ENCODE measurements around the gene KIAA0408. TPM values are rescaled to one million over a fixed set of nuclear protein-coding genes. Genes with fewer than 3 reads are reported as not detected.

Gene KIAA0408
- total RNA-seq, 4 donors from 2014 or later, result 19.1 to 41.5 (median 29.7) TPM

DNA sequence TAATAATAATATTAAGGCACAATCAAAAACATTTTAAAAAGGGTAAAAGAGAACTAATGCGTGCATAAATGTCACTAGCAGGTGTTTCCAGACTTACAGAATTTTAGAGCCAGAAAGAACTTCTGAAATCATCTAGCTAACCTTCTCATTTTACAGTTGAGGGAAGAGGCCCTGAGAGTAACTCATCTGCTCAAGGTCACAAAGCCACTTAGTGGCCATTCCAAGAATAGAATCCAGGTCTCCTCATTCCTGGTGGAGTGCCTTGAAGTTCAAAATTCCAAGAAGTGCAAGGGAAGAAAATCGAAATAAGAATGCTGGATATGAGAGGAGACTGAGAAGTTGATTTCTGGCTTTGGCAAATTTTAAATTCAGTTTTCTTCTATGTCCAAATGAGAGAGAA, 3.2 kb upstream of the KIAA0408 start:
- Histone ChIP-seq H3K36me3 (no peaks in the 10 kb centered on the region), H3K9me3 (no peaks in the 10 kb centered on the region), H3K4me3 (no peak overlapping the region), H3K4me1 (peaks cover 3 to 67% (median 53%) of the 10 kb centered on the region in 4 donors), H3K27ac (replicated peaks in 1 of 4) (peak overlapping the region; percentile 70 to 83 (median 76)), H3K27me3 (no peaks in the 10 kb centered on the region)
- no peak for TF ChIP-seq POLR2A (IDR thresholded peaks at IDR 0.05; ENCODE audit: low read depth)
- TF ChIP-seq, protein P1, sequence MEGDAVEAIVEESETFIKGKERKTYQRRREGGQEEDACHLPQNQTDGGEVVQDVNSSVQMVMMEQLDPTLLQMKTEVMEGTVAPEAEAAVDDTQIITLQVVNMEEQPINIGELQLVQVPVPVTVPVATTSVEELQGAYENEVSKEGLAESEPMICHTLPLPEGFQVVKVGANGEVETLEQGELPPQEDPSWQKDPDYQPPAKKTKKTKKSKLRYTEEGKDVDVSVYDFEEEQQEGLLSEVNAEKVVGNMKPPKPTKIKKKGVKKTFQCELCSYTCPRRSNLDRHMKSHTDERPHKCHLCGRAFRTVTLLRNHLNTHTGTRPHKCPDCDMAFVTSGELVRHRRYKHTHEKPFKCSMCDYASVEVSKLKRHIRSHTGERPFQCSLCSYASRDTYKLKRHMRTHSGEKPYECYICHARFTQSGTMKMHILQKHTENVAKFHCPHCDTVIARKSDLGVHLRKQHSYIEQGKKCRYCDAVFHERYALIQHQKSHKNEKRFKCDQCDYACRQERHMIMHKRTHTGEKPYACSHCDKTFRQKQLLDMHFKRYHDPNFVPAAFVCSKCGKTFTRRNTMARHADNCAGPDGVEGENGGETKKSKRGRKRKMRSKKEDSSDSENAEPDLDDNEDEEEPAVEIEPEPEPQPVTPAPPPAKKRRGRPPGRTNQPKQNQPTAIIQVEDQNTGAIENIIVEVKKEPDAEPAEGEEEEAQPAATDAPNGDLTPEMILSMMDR (IDR thresholded peaks at IDR 0.05), result peak in 2 of 3 experiments; percentile 9 to 16
- TF ChIP-seq EP300 (IDR thresholded peaks at IDR 0.05), result no peak
- TF ChIP-seq POLR2AphosphoS5 (IDR thresholded peaks at IDR 0.05), result no peak
- intact Hi-C loops (cut with DNase I), result loop anchor here (2.0 to 5.0 kb wide), 2 partner anchors 76 to 120 kb away; partner anchors contain the start of gene ECHDC1
- no peak for DNase-seq (ENCODE audit: extremely low spot score)
- WGBS, result 77% methylated on average over 2 of the region's 2 CpGs

DNA sequence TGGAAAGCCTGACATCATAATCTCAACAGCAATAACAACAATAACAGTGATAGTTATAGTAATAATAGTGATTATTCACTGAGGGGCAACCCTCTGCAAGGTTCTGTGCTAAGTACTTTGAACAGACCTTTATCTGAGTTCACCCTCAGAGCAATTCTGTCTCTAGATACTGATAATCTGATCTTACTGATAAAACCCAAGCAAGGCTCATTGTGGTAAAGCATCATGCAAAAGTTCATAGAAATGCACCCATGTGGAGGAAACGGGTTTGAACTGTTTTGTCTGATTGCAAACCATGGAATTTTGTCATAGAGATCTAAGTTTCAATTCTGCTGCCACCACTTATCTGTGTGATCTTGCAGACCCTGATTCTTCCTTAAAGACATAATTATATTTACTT, 1.3 kb upstream of the KIAA0408 start:
- WGBS, result 76% methylated on average over 1 of the region's 1 CpG
- TF ChIP-seq EP300 (IDR thresholded peaks at IDR 0.05), result no peak
- TF ChIP-seq POLR2A (IDR thresholded peaks at IDR 0.05; ENCODE audit: low read depth), result no peak
- no peak for TF ChIP-seq POLR2AphosphoS5 (IDR thresholded peaks at IDR 0.05)
- TF ChIP-seq, protein P1 (IDR thresholded peaks at IDR 0.05), result no peak
- Histone ChIP-seq H3K4me1 (peaks cover 3 to 72% (median 59%) of the 10 kb centered on the region in 4 donors), H3K4me3 (no peak overlapping the region), H3K36me3 (no peaks in the 10 kb centered on the region), H3K9me3 (no peaks in the 10 kb centered on the region), H3K27me3 (no peaks in the 10 kb centered on the region), H3K27ac (replicated peaks in 1 of 4) (peak overlapping the region; percentile 83 to 90 (median 88))
- no peak for DNase-seq (ENCODE audit: extremely low spot score)
- intact Hi-C loops (cut with DNase I), result loop anchor here (5.0 kb wide), 1 partner anchor 118 kb away; the partner anchor contains the start of gene ECHDC1

DNA sequence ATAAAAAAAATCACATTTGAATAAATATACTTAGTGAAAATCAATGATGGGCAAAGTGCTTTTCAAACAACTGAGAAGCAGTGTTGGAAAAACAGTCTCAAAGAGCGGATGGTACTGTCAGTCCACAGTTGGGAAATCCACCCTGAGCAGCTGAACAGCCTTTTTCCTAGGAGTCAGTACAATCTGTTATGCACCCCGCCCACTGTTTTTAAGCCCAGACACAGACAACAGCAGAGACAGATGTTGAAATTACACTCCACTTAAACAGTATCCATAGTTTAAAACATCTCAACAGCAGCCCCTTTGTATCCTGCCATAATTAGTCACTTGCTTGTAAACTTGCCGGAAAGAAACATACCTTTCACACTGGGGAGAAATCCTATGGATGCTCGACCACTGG, 372 bp downstream of the KIAA0408 start:
- H3K4me1 ChIP-seq, result peaks cover 0 to 67% (median 52%) of the 10 kb centered on the region in 4 donors
- peak overlapping the region; percentile 83 to 90 (median 88) for H3K27ac ChIP-seq (replicated peaks in 1 of 4)
- WGBS, result 24% methylated on average over 4 of the region's 4 CpGs
- no peak for TF ChIP-seq EP300 (IDR thresholded peaks at IDR 0.05)
- no peak for TF ChIP-seq POLR2AphosphoS5 (IDR thresholded peaks at IDR 0.05)
- TF ChIP-seq, protein P1 (IDR thresholded peaks at IDR 0.05), result no peak
- no peak for TF ChIP-seq POLR2A (IDR thresholded peaks at IDR 0.05; ENCODE audit: low read depth)
- DNase-seq (ENCODE audit: extremely low spot score), result no peak
- H3K36me3 ChIP-seq, result no peaks in the 10 kb centered on the region
- intact Hi-C loops (cut with DNase I), result no loop called here
- H3K9me3 ChIP-seq, result no peaks in the 10 kb centered on the region
- H3K27me3 ChIP-seq, result no peaks in the 10 kb centered on the region
- peak overlapping the region; percentile 52 to 67 (median 58) for H3K4me3 ChIP-seq

DNA sequence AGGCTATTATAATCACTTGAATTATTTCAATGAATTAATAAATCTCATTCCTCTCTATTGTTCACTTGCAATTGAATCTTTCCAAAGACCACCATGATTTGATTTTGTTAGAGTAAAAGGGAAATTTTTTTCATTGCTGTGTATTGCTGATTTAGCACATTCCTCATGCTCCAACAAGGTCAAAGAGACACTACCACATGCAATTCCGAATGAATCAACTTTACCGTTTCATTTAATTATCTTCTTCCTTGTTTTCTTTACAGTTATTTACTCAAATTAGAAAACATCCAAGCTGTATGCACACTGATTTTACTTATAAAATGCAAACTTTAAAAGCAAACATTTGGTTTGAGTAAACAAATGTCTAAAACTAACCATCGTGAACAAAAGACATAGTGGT, 967 bp downstream of the KIAA0408 start:
- H3K4me1 ChIP-seq, result peaks cover 0 to 67% (median 50%) of the 10 kb centered on the region in 4 donors
- no peak for TF ChIP-seq POLR2AphosphoS5 (IDR thresholded peaks at IDR 0.05)
- TF ChIP-seq, protein P1 (IDR thresholded peaks at IDR 0.05), result no peak
- no peak for TF ChIP-seq POLR2A (IDR thresholded peaks at IDR 0.05; ENCODE audit: low read depth)
- no peak for TF ChIP-seq EP300 (IDR thresholded peaks at IDR 0.05)
- no peaks in the 10 kb centered on the region for H3K27me3 ChIP-seq
- intact Hi-C loops (cut with DNase I), result no loop called here
- H3K4me3 ChIP-seq, result peak overlapping the region; percentile 52 to 67 (median 58)
- no peak for DNase-seq (ENCODE audit: extremely low spot score)
- peak overlapping the region; percentile 83 to 90 (median 88) for H3K27ac ChIP-seq (replicated peaks in 1 of 4)
- 41% methylated on average over 3 of the region's 3 CpGs for WGBS
- H3K9me3 ChIP-seq, result no peaks in the 10 kb centered on the region
- H3K36me3 ChIP-seq, result no peaks in the 10 kb centered on the region

Data from esophagus muscularis mucosa (tissue), 4 donors.